Raji (cell line): Measurements from ENCODE around the gene CDK8.

ENCODE experiments used
- POLR2A ChIP-seq: IDR thresholded peaks from 2 replicates; pipeline ENCODE4 v1.6.1; 2011; ENCODE audit warnings: low read depth, low read length, control low read depth; ENCODE audit not compliant: insufficient read depth

Gene CDK8

DNA sequence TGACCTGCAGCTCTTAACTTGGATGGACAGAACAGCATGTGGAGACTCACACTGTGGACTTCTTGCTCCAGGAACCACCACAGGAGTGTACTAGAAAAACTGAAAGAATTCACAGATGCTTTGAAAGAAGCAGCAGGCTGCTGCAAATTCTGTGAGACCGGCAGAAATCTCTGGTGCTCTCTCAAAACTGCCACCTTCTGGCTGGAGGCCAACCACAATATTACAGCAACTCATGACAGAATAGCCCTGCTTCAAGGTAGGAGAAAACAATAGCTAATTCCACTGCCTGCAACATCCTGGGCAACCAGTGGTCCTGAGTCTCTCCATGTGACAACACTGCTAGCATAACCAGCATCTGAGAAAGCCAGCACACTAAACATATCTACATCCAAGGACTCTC is 26.9 kb downstream of the CDK8 start:
- TF ChIP-seq POLR2A = no peak

DNA sequence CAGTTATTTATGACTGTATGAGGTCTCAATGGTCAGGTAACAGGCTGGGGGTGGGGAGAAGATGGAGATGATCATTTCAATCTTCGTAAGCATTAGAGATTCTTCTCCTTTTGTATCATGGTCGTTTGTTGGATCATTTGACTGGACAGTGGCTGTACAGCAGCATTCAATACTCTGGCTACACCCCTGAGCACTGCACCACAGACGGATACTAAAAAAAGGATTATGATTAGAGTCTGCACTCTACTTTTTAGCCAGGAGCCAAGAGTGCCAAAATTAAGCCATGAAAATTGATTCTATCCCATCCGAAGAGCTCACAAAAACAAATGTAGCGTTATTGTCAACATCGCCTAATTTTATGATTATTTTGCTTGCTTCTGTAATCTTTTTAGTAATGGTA is 41.9 kb downstream of the CDK8 start:
- TF ChIP-seq POLR2A = no peak

DNA sequence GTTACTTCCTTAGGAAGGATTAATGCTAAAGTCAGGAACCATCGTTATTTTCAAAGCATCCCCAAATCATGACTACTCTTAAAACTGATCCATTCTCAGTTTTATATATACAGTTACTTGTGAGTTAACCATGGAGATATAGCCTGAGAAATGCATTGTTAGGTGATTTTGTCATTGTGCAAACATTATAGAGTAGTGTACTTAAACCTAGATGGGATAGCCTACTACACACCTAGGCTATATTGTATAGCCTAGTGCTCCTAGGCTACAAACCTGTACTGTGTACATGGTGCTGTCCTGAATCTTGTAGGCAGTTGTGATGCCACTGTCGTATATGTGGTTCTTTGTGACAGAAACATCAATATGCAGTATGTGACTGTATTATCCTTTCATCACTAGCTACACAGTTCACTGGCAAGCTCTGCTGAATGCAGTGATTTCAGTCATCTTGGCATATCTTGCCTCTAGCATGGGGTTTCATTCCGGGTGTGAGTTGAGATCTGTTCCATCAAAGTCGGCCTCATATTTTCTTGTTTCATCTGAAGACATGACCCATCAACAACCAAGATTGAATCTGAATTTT is 45.3 kb downstream of the CDK8 start:
- no peak for TF ChIP-seq POLR2A

DNA sequence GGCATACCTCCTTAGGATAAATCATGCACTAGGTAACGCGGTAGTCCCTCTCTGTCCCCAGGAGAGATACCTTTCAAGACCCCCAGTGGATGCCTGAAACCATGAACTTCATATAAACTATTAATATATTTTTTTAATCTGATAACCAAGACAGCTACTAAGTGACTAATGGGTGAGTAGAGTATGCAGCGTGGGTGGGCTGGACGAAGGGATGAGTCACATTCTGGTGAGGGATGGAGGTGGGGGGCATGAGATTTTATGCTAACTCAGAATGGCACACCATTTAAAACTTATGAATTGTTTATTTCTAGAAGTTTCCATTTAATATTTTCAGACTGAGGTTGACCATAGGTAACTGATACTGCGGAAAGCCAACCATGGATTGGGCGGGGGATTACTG is 46.2 kb downstream of the CDK8 start:
- TF ChIP-seq POLR2A = no peak

DNA sequence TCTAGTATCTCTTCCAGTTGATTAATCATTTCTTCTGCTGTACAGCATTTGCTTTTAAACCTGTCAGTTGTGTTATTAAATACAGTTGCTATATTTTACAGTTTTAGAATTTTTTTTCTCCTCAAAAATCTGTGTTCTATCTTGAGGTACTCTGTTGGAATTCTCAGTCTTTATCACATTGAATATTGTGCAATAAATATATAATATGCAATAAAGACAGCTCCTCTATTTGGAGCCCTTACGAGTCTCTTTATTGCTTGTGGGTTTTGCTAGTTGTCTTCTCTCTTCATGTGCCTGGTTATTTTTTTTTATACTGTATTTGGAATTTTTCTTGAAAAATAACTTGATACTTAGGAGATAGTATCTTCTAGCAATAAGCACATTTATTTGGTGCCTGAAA is 51.7 kb downstream of the CDK8 start:
- no peak for TF ChIP-seq POLR2A

DNA sequence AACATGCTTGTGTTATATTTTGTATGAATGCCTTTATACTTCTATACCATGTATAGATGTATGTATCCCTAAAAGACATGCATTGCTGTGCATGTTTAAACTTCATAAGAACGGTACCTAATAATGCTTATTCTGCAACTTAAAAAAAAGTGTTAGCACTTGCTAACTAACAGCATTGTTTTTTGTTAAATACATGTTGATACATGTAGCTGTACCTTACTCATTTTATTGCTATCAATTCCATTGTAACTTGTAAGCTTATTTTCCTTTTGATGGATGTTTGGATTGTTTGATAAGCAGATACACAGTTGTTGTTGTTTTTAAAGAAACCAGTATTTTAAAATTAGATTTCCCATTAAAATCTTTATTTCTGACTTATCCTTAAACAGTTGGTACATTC is 53.8 kb downstream of the CDK8 start:
- no peak for TF ChIP-seq POLR2A

DNA sequence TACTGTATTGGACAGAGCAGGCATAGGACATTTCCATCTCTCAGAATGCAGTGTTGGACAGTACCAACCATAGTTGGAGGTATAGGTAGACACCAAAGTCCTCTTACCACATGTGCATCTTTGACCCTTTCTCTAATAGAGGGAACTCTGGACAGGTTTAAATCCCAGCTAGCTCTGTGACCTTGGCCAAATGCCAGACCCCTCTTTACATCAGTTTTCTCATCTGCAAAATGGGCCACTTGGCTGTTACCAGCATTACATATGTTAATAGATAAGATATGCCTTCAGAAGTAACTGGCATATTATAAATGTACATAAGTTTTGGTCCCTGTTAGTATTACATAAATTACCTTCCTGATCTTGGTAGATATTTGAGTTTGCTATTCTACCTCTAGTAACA is 54.3 kb downstream of the CDK8 start:
- TF ChIP-seq POLR2A = no peak

DNA sequence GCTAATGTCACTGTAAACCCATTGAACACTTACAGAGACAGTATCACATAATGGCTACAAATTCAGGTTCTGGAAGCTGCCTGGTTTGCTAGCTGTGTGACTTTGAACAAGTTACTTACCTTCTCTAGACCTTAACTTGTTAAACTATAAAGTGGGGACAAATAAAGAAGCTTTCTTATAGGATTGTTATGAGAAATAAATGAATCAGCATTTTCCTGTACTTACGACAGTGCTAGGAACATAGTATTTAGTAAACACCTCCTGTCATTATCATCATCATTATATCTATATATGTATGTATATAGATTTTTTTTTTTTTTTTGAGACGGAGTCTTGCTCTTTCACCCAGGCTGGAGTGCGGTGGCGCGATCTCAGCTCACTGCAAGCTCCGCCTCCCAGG is 54.9 kb downstream of the CDK8 start:
- TF ChIP-seq POLR2A = no peak

DNA sequence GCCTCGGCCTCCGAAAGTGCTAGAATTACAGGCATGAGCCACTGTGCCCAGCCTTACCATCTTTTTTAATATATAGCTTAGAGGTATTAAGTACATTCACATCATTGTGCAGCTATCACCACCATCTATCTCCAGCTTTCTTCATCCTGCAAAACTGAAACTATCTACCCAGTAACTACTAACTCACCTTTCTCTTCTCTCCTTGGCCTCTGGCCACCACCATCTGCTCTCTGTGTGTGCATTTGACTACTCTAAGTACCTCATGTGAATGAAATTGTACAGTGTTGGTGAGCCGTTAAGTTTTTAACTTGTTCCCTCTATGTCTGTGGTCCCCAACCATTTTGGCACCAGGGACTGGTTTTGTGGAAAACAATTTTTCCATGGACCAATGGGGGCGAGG is 56.1 kb downstream of the CDK8 start:
- no peak for TF ChIP-seq POLR2A

DNA sequence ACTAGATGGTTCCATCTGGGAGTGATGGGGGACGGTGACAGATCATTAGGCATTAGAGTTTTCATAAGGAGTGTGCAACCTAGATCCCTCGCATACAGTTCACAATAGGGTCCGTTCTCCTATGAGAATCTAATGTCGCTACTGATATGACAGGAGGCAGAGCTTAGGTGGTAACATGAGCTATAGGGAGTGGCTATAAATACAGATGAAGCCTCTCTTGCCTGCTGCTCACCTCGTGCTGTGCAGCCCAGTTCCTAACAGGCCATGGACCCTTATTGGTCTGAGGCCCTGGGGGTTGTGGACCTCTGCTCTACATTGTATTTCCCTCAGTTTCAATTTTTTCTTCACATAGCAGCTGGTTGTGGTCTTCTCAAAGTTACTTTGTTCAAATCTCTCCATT is 56.5 kb downstream of the CDK8 start:
- TF ChIP-seq POLR2A = no peak

DNA sequence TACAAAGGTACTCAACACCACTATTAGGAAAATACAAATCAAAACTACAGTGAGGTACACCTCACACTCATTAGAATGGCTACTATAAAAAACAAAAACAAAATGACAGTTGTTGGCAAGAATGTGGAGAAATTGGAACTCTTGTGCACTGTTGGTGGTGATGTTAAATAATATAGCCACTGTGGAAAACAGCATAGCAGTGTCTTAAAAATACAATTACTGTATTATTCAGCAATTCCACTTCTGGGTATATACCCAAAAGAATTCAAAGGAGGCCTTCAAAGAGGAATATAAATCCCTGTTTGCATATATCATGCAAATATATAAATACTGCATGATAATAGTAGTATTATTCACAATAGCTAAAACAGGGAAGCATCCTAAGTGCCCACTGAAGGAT is 66.8 kb downstream of the CDK8 start:
- TF ChIP-seq POLR2A = no peak

DNA sequence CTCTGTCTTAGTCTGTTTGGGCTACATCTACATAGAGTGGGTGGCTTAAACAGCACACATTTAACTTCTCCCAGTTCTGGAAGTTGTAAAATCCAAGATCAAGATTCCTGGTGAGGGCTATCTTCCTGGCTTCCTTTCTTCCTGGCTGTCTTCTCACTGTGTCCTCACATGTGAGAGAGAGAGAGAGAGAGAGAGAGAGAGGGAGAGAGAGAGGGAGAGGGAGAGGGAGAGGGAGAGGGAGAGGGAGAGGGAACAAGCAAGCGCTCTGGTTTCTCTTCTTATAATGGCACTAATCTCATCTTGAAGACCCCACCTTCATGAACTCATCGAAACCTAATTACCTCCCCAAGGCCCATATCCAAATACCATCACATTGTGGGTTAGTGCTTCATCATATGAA is 69.2 kb downstream of the CDK8 start:
- no peak for TF ChIP-seq POLR2A

DNA sequence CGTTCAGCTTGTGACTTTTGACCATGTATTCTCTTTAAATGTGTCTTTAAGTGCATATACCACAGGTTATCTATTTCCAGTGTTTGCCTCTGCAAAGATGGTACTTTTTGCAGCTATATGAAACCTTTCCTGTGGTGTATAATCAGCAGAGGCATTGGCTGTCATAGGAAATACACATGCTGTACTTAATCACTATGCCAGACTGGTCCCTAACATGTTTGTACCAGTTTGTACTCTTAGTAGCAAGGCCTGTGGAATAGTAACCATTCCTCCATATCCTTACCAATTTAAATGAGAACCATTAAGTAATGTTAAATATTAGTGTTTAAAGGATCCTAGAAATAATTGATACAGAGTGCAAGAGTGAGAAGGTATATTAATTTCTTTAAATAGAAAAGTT is 69.8 kb downstream of the CDK8 start:
- no peak for TF ChIP-seq POLR2A

DNA sequence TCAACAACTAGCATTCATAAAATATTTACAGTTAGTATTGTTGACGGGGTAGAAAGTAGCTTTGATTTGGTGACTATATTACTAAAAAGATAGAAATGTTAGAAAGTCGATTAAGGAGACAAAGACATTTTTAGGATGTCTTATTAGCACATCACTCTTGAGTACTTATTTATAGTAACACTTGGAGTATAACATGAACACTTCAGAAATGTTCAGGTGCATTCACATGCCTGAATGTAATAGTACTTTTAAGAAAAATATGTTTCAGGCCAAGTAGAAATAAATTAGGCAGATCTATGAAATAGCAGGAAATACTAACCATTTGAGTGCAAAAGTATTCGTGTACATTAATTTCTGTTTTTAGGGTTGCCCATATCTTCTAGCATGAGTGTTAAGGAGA is 70.4 kb downstream of the CDK8 start:
- no peak for TF ChIP-seq POLR2A

DNA sequence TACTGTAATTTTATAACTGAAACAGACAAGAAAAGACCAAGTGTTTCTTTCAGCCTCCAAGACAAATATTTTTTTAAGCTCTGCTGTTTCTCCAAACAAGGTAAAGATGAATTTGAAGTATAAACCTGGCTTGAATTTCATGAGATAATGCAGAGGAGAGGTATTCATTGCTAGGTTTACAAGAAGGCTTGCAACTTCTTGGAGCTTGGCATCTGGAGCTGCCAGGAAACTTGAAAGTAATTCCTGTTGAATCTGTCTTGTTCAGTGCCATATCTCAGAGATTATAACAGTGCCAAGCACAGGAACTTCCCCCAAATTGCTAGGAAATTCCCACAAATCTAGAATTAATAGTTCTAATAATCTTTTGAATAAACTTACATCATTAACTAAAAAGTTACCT is 70.9 kb downstream of the CDK8 start:
- no peak for TF ChIP-seq POLR2A

DNA sequence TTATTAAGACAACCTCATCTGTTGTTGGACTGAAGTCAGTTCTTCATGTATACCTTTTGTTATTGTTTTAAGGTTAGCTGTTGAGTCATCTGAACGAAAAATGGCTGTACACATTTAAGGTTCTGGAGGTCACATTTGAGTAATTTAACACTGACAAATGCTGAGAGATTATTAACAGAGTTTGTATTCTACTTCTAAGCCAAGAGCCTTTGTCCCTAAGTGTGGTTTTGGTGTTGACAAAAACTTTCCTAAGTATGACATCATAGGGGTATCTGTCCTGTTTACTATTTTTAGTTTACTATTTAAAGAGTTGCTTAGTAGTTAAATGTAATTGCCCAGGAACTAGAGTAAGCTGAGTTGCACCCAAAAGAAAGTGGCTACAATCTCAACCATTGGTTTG is 71.9 kb downstream of the CDK8 start:
- TF ChIP-seq POLR2A = no peak

DNA sequence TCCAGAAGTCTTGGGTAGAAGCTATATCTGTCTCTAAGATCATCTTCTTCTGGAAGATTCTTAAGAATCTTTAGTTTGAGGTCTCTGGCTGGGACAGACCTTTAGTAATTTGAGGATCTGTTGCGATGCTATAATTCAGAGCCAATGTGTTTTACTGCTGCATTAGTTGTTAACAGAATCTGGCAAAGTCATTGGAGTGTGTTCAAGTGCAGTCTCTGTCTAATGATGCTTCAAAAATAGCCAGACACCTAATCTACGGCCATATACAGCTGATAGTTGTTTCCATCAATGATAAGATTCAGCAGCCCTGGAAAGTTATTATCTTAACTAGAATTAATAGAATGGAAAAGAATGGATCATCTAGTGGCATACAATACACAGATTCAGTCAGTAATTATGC is 72.6 kb downstream of the CDK8 start:
- no peak for TF ChIP-seq POLR2A

DNA sequence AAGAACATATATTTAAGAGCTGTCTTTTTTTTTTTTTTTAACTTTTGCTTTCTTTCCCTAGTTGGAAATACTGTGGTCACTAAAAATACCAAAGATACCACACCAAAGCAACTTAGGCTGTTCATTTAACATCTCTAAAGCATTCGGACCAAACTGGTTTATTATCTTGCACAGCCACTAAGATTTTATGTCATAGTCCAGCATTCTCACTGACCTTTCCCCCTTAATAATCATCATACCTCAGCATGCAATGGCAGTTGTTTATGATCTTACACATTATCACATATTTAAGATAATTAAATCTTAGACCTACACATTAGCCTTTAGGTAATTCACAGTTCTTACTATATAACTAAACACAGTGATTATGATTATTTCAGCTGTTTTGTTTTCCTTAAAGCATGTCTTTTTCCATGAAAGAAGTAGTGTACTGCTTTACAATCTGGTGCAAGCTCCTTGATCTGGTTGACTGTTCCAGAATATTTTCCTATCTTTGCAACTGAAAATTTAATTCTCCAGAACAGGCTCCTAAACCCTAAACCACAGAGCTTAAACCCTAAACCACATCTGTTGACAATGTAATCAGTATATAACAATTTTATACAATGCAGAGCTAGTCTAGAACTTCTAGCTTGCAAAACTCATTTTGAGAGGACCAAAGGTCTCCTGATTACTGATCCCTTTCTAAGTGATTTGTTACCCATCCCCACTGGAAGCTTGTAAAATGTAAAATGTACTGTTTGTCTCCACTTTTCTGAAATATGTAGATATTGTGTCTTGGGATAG is 74.2 kb downstream of the CDK8 start:
- TF ChIP-seq POLR2A = no peak

DNA sequence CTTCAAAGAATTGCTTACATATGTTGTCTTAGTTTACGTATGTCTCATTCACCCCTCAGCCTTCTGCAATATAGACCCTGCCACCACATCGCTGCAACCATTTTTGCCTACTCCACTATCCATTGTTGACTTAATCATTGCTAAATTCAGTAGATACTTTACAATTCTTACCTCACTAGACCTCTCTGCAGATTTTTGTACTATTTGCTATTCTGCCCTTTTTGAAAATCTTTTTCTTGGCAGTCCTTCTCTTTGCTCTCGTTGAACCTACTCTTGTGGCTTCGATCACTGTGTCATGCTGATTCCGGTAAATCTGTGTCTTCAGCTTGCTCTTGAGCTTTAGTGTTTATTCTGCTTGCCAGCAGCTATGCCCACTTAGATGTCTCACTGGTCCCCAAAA is 81.2 kb downstream of the CDK8 start:
- no peak for TF ChIP-seq POLR2A
